SKM-1 (cell line): Measurements from ENCODE around the gene DHRS9.
A peak's percentile ranks its signal among the peaks of the same experiment; 100 is the strongest.
"Not testable (repeated sequence)": the region's sequence is repeated elsewhere in the genome, so short reads cannot be mapped to it uniquely, and the experiment has no call there.

Experiments
- DNase-seq: peaks from one replicate; lab custom pipeline; 2025; ENCODE audit not compliant: unreplicated experiment; lab: John Stamatoyannopoulos, UW

The DHRS9 gene

GRCh38 chr2:169131587-169132512, 62.5 kb downstream of the DHRS9 start:
- DNase-seq: peak; percentile 29

- not testable (repeated sequence) for DNase-seq
Measured at GRCh38 chr2:169134272-169134671, 64.9 kb downstream of the DHRS9 start.

GRCh38 chr2:169136428-169136827, 67.1 kb downstream of the DHRS9 start:
- DNase-seq: not testable (repeated sequence)

GRCh38 chr2:169136885-169137534, 67.6 kb downstream of the DHRS9 start:
- DNase-seq: no peak

- no peak for DNase-seq
Measured at GRCh38 chr2:169137924-169138323, 68.6 kb downstream of the DHRS9 start.

GRCh38 chr2:169139145-169139544, 69.8 kb downstream of the DHRS9 start:
- no peak for DNase-seq

- DNase-seq: no peak
Measured at GRCh38 chr2:169139993-169140767, 70.8 kb downstream of the DHRS9 start.

- DNase-seq: peak; percentile 32
Measured at GRCh38 chr2:169141713-169142352, 72.5 kb downstream of the DHRS9 start.

- no peak for DNase-seq
Measured at GRCh38 chr2:169143998-169144397, 74.6 kb downstream of the DHRS9 start.
